GF-D8 (cell line): ENCODE data around the gene SGCA.

Experiments used
- DNase-seq: peaks from one replicate; lab custom pipeline; 2025; lab: John Stamatoyannopoulos, UW

SGCA gene

DNA sequence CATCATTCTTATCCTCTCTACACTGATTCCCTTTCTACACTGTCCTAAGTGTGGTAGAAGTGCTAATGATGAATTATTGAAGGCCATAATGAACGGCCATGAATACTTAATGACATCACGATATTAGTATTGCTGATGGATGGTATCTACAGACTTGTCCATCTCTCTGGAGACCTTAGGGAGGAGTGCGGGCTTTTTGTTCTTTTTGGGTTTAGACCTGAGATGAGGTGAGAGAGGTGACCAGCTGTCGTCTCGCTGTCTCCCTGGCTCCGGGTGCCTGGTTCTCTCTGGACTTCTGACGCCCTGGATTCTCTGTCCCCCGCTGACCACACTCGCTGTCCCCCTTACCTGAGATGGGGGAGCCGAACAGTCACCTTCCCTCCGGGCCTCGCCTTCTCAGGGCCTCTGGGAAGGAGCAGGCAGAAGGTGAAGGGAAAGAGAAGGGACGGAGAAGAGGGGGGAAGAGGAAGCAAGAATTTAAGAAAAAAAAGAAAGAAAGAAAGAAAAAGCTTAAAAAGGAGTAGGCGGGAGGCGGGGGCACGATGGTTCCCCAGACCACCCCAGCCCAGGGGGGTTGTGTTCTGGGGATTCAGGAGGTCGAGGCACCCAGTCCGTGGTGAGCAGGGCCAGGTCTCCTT is 17.1 kb downstream of the SGCA start:
- DNase-seq, result no peak

DNA sequence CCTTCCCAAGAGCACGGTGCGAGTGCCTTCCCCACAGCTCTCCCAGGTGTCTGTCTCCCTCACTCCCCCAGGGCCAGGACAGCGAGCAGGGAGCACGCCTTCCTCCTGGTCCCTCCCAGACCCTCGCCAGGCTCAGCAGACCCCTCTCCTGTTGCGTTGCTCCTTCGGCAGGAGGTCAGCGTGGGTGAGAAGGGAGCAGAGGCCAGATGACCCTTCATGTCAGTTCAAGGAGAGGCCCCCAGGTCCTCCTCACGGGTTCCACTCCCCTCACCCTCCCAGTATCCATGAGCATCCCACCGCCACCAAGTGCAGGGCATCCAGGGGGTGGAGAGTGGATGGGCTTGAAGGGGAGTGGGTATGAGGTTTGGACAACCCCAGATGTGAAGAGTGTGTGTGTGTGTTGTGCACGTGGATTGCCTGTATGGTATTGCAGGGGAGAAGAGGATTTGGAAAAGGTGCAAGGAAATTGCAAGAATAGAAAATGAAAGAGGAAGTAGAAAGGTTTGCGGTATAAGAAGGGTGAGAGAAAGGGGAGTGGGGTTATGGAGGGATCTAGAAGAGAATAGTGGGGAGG is 17.7 kb downstream of the SGCA start:
- DNase-seq, result peak; percentile 19

GRCh38 chr17:50184064-50184463 is 18.3 kb downstream of the SGCA start:
- DNase-seq, result no peak

- DNase-seq, result no peak
Measured at GRCh38 chr17:50184611-50185398, 19.0 kb downstream of the SGCA start.

GRCh38 chr17:50185631-50186471 is 20.0 kb downstream of the SGCA start:
- DNase-seq, result no peak

DNA sequence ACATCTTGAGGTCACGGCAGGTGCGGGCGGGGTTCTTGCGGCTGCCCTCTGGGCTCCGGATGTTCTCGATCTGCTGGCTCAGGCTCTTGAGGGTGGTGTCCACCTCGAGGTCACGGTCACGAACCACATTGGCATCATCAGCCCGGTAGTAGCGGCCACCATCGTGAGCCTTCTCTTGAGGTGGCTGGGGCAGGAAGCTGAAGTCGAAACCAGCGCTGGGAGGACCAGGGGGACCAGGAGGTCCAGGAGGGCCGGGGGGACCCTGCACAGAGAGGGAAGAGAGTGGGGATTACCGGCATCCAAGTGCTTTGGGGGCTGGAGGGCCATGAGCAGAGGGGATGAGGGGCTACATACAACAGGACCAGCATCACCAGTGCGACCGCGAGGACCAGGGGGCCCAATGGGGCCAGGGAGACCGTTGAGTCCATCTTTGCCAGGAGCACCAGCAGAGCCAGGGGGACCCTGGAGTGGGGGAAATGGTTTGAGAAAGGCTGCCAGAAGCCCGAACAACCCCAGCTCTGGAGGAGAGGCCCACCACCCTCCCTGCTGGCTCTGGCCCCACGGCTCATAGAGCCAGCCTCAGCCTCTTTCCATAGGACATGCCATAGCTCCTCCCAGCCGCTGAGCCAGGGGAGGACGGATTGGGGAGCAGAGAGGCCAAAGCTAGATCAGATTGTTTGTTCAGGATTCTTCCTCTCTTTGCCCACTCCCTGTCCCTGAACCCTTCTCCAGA is 21.0 kb downstream of the SGCA start:
- no peak for DNase-seq

GRCh38 chr17:50187394-50187725 is 21.6 kb downstream of the SGCA start:
- no peak for DNase-seq

GRCh38 chr17:50187751-50188530 is 22.1 kb downstream of the SGCA start:
- DNase-seq, result no peak

DNA sequence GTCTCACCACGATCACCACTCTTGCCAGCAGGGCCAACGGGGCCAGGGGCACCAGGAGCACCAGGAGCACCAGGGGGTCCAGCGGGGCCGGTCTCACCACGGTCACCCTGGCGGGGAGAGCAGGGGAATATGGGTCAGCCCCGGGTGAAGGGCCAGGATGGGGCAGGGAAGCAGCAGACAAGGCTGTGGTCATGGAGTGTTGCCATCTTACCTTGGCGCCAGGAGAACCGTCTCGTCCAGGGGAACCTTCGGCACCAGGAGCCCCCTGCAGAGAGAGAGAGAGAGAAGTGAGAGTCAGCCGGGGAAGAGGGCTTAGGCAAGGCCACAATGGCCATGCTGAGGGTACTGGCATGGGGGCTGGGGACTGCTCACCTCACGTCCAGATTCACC is 22.7 kb downstream of the SGCA start:
- no peak for DNase-seq

- DNase-seq, result no peak
Measured at GRCh38 chr17:50188921-50189549, 23.2 kb downstream of the SGCA start.

DNA sequence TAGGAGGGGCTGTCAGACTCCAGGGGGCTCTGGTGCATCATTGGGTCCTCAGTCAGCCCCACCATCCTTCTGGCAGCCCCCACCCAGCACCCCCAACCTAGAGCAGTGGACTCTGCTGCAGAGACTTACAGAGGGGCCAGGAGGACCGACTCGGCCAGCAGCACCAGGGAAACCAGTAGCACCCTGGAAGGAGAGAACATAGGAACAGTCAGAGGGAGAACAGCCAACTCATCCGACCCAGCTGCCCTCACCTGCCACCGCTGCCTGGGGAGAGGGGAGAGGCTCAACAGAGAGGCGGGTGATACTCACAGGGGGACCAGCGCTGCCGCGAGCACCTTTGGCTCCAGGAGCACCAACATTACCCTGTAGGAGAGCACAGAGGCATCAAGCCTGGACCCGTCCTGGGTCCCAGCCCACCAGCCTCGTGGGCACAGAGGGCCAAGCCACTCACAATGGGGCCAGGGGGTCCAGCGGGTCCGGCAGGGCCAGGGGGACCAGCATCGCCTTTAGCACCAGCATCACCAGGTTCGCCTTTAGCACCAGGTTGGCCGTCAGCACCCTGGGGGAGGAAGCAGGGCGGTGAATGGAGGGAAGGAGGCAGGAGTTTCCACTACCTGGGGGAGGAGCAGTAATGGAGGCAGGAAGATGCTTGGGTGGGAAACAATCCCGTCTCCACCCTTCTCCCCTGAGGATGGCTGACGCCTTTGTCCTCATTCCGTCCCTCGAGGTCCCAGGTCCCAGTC is 23.9 kb downstream of the SGCA start:
- no peak for DNase-seq

GRCh38 chr17:50190293-50190602 is 24.4 kb downstream of the SGCA start:
- DNase-seq, result no peak

DNA sequence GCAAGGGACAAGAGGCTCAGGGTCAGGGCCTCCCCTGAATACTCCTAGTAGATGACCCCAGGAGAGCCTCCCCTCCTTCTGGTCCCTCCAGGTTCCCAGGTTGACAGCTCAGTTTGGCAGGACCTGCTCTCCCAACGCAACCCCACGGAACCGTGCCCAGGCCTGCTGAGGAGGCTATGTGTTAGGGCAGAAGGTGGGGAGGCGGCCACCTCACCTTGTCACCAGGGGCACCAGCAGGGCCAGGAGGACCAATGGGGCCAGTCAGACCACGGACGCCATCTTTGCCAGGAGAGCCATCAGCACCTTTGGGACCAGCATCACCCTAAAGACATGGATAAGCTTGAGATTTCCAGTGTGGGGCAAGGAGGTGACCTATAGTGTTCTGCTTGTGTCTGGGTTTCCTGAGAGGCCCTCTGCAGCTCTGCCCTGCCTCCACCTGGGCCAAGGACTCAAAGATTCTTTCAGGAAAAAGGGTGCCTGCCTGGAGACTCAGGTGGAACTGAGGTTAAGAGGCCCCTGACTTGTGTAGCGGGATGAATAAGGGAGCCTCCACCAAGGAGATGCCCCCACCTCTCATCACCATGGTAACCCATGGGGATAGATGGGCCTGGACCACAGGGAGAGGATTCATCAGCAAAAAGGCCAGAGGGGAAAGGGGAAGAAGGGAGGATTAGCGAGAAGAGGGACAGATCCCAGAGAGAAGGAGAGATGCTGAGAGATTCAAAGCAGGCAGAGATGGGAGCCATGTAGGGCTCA is 25.0 kb downstream of the SGCA start:
- no peak for DNase-seq

- no peak for DNase-seq
Measured at GRCh38 chr17:50191359-50192143, 25.7 kb downstream of the SGCA start.

- no peak for DNase-seq
Measured at GRCh38 chr17:50192144-50192617, 26.4 kb downstream of the SGCA start.

DNA sequence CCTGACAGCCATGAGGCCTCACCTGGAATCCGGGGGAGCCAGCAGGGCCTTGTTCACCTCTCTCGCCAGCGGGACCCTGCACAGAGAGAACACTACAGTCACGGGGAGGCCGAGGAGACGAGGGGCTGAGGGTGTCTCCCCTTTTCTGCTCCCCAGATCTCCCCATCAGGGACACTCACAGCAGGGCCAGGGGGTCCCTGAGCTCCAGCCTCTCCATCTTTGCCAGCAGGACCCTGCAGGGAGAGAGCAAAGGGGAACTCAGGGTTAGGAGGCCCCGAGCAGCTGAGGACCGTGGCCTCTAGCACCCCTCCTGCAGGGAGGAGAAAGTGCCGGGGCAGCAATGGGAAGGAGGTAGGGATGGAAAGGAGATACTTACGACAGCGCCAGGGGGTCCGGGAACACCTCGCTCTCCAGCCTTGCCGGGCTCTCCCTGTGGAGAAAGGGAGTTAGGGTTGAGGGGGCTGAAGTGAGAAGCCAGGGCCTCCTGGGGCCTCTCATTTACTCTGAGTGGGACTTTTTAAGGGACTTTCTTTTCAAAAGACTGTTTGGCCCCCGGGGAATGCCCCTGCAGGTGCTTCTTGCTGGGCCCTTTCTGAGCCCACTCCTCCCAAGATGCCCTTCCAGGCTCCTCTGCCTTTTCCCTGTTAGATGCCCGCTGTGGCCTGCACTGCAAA is 26.9 kb downstream of the SGCA start:
- no peak for DNase-seq

GRCh38 chr17:50194140-50194933 is 28.5 kb downstream of the SGCA start:
- DNase-seq, result no peak
